ENCODE measurements around the gene IGLL5.
"Not testable (repeated sequence)": the region's sequence is repeated elsewhere in the genome, so short reads cannot be mapped to it uniquely, and the experiment has no call there.

IGLL5 gene

DNA sequence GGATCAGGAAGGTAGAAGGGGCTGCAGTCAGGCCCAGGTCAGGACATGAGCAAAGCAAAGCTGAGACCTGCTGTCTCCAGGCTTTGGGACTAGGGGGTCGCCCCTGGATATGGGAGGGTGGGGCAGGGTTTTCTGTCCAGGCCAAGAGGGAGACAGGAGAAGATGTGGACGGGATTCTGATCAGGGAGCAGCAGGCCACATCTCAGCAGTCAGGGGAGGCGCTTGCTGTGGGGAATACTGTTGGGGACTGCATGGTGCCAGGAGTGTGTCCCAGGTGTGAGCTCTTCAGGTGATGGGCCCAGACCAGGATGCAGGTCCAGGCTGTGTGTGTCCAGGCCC is 29.3 kb downstream of the IGLL5 start:
- DNase-seq: no peak

DNA sequence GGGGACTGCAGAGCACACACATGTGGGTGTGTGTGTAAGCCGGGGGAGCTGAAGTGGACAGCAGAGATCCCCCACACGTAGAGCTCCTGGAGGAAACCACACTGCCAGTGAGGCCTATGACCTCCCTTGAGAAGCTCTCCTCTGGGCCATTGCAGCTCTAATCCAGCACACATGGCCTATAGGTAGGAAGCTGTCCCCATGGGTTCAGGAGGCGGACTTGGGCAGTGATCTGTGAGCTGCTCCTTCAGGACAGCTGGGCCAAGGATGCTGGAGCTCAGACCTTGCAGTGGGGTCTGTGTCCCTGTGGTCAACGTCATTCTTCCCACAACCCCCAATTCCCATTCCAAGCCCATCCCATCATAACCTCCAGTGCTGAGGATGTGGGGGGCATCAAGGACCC is 29.8 kb downstream of the IGLL5 start:
- no peak for DNase-seq

DNA sequence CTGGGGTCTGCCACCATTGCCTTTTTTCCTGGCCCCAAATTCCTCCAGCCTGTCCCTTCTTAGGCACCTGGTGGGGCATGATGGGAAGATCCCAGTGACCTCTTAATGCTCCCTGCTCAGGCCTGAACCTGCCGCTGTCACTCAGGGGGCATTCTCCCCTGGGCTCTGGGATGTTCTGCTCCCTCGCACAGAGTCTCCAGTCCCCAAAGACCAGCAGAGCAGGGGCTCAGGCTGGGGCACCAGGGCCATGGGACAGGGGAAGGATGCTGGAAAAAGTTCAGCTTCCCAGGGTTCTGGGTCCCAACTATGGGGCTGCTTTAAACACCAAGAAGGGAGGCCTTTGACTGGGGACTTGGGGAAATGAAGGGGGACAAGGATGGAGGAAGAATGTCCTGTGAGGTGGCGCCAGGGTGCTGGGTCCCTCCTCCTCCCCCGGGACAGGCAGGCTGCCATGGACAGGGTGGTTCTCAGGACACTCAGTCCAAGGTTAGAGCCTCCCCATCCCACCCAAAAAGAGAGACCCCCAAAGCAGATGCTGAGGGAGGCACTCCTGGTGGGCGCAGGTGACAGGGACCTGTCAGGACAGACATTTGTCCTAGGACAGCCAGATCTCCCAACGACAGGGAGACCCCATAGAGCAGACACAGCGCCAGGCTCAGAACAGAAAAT is 30.8 kb downstream of the IGLL5 start:
- DNase-seq: no peak

DNA sequence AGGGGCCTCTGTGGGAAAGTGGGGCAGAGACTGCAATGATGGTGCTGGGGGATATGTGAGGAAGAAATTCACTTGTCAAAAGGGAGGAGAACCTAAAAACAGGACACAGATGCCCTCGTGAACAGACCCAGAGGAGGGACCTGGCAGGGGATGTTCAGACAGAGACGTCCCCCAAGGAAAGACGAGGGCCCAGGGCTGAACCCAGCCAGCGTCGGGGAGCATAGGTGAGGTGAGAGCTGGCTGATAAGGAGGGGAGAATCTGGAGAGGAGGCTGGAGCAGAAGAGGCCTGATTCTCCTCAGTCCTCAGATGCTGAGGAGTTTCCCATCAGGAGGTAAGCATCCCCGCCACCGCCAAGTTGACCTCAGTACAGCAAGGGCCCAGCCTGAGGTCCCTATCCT is 31.4 kb downstream of the IGLL5 start:
- no peak for DNase-seq

DNA sequence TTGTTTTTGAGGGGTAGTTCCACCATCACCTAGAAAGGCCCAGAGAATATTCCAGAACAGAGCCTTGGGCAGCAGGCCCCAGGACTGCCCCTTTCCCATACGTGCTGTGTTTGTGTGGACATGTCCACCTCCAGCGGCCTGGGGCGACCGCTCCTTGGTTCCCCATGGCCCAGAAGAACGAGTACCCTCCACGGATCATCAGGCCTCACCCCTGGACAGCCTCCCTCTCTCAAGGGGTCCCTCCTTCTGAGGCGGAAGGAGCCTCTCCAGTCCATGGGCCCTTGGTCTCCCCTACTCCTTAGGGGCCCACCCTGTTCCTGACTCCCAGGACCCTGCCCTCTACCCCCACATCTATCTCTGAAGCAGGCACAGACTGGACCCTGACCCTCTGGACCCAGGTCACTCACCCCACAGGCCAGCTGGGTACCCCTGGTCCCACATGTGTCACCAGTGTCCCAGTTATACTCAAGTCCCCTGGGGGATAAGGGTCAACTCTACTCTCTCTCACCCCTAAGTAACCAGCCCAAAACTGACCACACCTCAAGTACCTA is 32.6 kb downstream of the IGLL5 start:
- no peak for DNase-seq

DNA sequence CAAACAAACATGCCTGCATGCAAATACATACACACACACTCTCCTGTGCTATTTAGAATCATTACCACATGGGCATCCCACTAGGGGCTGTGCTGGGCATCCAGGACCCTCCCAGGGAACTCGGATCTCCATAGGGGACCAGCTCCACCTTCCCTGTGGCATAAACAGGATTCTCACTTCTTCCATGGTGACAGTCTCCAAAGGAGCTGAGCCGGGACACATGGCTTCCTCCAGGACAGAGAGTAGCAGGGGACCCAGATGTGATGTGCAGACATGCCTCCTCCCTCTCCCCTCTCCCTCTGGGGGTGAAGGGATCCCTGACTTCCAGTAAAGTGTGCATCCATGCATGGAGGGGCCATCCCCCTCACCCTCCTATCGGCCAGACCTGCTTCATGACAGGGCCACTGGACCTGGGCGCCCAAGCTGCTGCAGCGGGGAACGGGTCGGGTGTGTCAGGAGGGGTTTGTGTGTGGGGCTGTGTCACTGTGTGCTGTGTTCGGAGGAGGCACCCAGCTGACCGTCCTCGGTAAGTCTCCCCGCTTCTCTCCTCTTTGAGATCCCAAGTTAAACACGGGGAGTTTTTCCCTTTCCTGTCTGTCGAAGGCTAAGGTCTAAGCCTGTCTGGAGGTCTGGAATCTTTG is 33.4 kb downstream of the IGLL5 start:
- no peak for DNase-seq

DNA sequence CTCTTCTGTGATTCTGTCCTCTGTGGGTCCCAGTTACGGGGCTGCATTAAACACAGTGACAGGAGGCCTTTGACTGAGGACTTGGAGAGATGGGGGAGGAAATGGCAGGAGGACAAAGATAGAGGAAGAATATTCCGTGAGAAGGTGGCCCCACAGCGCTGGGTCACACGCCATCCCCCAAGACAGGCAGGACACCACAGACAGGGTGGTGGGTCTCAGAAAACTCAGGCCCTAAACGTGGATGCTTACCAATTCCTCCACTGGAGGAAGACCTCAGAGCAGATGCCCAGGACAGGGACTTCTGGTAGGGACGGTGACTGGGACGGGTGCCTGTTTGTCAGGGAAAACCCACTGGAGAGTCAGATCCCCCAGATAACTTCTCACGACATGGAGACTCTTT is 34.0 kb downstream of the IGLL5 start:
- no peak for DNase-seq

DNA sequence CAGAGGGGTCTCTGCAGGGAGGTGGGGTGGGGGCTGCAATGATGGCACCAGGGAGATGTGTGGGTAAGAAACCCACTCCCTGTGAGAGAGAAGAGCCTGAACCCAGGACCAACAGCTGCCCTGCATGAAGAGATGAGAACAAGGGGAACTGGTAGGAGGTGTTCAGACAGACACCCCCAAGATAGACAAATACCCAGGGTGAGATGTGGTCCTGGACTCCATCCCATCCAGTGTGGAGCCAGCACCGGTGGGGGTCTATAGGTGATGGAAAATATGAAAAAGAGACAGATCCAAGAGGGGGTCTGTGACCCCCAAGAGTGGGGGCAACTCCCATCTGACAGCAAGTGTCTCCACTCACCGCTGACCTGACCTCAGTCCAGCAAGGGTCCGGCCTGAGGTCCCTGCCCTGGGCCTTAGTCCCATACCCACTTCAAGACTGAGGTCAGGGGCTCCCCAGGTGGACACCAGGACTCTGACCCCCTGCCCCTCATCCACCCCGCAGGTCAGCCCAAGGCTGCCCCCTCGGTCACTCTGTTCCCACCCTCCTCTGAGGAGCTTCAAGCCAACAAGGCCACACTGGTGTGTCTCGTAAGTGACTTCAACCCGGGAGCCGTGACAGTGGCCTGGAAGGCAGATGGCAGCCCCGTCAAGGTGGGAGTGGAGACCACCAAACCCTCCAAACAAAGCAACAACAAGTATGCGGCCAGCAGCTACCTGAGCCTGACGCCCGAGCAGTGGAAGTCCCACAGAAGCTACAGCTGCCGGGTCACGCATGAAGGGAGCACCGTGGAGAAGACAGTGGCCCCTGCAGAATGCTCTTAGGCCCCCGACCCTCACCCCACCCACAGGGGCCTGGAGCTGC is 34.7 kb downstream of the IGLL5 start:
- not testable (repeated sequence) for DNase-seq

DNA sequence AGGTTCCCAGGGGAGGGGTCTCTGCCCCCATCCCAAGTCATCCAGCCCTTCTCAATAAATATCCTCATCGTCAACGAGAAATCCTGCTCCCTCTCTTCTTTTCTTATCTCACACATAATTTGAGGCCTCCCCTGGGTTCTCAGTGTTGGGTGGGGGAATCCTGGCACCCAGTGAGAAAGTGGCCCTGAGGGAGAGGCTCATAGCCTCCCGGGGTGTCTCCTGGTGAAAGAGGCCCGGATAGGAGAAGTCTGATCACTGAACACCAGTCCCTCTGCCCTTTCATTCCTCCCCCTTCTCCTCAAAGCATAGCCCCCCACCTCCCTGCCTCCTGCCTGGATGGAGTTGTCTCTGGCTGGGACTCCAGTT is 35.3 kb downstream of the IGLL5 start:
- no peak for DNase-seq

DNA sequence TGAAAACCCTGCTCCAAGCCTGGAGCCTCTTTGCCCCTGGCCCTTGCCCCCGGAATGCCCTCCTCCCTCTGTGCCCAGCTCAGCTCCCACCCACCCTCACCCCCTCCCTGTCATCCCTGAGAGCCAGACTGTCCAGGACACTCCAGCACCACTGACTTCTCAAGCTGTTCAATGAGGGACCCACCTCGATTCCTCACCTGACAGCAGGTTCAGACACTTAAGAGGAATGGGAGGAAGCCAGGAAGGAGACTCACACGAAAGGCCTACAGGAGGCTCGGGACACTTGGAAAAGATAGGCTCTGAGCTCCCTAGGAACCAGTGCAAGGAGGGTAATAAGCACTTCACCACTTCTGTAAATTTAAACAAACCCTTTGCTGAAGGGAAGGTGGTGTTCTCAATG is 35.8 kb downstream of the IGLL5 start:
- no peak for DNase-seq

DNA sequence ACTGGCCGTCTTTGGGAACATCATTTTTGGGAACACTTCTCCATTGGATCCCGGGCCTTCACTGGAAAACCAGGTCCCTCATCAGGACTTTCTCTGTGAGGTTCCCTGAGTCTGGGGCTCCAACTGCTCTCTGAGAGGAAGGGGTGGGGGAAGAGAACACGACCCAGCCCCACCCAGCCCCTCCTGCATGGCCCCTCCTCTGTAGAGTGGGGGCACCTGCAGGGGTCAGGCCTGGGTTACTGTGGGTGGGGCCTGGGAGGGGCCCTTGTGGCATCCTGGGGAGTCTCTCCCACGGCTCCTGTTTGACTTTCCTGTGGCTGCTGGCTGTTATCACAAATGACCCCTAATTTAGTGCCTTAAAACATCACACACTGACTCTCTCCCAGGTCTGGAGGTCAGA is 36.3 kb downstream of the IGLL5 start:
- no peak for DNase-seq

DNA sequence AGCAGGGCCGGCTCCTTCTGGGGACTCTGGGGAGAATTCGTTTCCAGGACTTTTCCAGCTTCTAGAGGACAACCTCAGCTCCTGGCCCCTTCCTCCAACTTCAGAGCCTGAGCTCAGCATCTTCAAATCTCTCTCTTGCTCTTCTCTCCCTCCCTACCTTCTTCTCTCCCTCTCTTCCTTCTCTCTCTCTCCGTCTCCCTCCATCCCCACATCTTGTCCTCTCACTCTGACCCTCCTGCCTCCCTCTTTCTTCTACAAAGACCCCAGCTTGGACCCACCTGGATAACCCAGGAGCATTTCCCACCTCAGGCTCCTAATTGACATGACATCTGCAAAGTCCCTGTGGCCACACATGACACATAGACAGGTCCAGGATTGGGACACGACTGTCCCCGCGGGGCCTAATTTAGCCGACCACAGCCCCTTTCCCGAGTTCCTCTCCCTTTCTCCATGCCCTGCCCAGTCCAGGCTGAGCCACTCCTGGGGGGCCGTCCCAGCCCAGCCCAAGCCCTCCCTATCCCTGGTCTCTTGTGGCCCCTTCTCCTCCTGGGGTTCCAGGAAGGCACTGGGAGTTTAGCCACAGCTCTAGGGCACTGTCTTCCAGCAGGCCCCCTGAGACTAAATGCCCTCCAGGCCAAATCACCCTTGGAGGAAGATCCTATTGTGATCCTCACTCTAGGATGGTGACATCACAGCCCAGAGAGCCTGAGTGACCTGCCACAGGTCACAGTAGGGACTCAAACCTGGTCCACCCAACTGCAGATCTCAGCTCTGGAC is 36.9 kb downstream of the IGLL5 start:
- DNase-seq: no peak

DNA sequence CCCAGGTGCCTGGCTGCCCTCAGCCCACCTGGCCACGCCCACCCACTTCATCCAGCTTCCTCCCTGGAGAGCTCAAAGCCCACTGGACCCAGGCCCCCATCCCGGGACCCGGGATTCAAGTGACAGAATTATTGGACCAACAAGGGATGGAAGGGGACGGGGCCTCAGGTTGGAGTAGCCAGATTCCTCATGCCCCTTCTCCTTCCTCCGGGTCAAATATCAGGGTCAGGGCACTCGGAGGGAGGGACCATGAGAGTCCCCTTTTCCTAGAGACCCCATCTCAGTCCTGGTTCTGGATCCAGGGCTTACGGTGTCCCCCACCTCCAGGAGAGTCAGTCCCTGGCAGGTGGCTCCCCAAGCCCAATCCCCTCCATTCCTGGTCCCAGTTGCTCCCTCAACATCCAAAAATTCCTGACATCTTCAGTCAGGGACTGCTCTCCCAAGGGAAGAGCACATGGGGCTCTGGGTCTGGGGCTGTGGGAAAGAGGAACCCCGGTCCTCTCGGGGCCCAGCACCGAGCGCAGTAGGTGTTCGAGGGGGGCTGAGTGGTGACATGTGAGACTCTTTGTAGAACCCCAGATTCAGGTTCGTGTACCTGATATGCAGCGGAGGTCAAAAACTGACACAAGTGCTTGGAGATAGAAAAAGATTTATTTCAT is 37.7 kb downstream of the IGLL5 start:
- no peak for DNase-seq

DNA sequence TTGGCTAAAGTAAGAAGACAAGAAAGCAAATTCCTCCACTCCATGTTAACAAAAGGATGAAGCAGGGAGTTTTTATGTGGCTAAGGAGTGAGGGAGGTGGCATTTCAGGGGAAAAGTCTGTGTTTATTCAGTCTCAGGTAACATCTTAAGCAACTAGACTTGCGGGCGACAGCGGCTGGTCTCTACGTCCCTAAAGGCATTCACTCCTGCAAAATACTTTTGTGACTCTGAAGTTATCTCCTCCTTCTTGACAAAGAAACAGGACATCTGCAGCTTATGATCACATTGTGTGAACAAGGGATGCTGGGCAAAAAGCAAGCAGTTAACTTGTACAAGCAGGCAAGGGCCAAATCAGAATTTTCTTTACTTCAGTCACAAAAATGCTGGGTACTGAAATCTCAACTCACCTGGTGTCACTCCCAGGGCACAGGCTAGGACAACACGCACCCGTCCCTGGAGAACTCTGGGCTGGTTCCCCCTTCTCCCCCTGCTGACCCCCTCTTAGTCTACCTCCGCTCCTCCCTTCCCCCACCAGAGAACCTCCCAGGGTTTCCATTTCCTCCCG is 38.3 kb downstream of the IGLL5 start:
- DNase-seq: no peak

DNA sequence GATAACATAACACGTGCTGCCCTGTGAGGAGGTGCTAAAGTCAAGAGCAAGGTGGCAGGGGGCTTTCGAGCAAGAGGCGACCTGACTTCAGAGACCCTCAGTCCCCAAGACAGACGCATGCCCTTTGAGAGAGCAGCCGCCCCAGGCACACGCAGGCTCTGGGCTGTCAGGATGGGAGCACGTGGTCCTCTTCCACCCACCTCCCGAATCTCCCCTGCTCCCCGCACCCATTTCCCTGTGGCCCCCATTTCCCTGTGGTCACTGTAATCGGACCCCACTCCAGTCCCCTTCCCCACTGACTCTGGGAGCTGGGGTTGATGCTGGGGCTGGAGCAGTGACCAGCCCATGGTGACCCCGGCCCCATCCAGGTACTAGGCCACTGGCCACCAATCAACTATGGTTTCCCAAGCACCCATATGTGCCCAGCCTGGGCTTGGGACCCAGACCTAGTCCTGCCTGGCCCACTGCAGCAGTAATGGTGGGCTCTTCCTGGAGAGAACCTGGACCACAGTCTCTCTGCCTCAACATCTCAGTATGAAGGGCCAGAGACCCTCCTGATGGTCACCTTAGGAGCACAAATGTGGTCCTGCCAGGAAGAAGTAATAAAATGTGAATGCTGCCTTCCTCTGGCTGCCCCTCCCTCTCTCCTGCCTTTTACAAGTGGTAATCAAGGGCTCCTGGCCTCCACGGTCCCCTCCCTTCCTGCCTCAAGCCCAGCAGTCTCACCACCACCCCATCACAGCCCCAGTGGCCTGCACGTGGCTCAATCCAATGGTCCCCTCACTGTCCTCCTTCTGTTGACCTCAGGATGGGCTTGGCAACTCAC is 39.0 kb downstream of the IGLL5 start:
- no peak for DNase-seq

DNA sequence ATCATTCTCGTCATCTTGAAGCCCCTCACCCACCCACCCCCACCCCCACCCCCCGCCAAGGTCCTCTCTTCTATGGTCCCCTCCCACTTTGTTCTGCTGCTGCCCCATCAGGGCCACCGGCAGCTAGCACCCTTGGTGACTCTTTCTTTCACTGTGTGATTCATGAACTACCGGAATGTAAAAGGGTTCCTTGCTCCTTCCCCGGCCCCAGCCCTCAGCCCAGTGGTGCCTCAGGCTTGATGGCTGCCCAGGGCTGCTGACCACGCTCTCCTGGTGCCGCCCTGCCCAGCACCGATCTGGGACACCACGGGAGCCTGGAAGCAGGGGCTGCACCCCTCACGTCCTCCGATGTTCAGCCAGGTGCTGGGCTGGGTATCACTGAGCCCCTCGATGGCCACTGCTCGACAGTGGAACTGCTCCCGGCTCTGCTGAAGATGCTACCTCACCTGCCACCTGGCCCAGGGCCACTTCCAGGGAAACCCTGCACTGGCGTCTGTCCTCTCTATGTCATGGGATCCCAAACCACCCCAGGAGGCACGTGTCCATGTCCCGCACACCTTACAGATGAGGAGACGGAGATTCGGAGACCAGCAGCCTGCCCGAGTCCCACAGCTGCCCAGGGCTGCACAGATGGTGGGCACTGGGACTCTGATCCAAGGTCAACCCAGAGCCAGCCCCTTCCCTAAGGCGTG is 39.7 kb downstream of the IGLL5 start:
- no peak for DNase-seq

DNA sequence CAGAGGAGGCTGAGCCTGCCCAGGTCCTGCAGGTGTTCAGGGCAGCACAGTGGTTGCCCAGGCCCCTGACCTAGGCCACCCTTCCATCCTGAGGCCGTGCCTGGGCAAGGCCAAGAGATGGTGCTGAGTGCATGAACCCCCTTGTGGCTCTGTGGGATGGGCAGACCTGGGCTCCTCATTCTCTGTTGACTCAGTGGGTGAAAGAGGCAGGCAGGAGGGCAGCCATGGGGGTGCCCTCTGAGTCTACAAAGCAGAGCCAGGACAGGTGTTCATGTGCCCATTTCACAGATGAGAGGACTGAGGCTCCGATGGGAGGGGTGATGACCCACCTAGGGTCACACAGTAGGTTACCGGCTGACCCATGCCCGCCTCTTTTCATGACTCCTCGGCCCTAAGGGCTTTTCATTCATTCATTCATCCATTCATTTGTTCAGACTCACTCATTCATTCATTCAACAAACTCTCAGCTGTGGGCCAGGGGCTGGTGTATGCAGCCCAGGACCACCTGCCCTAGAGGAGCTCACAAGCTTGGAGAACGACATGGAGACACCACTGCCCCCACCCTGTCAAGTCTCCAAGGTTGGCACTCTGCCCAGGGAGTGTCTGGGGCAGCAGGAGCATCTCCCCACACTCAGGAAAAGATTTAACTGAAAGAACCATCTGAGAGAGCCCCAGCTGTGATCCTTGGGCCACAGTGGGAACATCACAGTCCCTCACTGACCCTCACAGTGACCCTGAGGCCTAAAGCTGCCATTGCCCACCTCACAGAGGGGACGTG is 40.5 kb downstream of the IGLL5 start:
- no peak for DNase-seq

DNA sequence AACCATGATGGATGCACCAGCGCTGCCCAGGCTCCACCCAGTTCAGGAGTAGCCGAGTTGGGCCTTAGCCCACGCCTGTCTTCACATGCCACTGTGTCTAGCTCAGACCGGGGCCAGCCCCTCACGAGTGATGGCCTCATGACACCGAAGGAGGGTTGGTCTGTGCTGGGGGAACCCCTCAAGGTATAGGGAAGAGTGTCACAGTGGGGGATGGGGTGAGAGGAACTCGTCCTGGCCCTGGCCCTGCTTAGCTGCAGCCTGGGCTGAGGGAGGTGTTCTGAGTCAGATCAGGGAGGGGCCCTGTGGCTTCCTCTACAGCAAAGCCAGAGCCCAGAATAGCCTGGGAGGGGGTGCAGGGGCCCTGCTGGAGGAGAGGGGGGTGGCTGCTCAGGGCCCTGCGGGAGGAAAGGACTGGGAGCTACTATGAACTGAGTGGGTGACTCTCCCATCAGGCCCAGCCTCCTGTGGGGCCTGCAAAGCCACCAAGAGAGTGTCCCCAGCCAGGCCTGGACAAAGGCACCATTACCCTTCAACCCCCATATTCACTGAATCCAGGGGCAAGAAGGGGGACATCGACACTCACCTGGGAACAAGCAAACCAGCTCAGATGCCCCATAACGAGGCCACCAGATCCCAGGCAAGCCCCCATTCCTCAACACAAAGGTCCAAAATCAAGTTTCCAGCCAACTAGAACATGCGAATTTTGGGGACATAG is 41.2 kb downstream of the IGLL5 start:
- DNase-seq: peak; percentile 66
